H1 (cell line): Measurements from ENCODE around the gene AGPAT4. TPM values are rescaled to one million over a fixed set of nuclear protein-coding genes. Genes with fewer than 3 reads are reported as not detected.

Experiments
- CTCF ChIA-PET: fragments of 300-600 bp; sonication (Branson Sonifier 250); formaldehyde crosslinking; loops from one replicate; lab custom pipeline; 2021; ENCODE audit not compliant: partially characterized antibody; lab: Charles Lee
- POLR2A ChIA-PET: fragments of 300-600 bp; sonication (Branson Sonifier 250); formaldehyde crosslinking; loops from one replicate; lab custom pipeline; 2021; ENCODE audit warnings: inconsistent platforms; ENCODE audit not compliant: partially characterized antibody; lab: Charles Lee
- DNase-seq, 2 experiments: peaks; one replicate each; pipeline versions ENCODE4 v3.0.0 to v3.0.0-alpha.2; 2010 to 2022; ENCODE audit warnings: low spot score in 2 of 2, low read depth in 1 of 2, mixed read lengths in 1 of 2
- FAIRE-seq: peaks from 2 replicates; lab custom pipeline; 2011; peaks lifted over from hg19 to GRCh38; lab: Jason Lieb, UNC
- H2AFZ ChIP-seq: 2 replicates; pipeline ENCODE4 v1.8.1; 2012; ENCODE audit warnings: low read length, inconsistent platforms
- H2AK5ac ChIP-seq: 2 replicates; pipeline ENCODE4 v1.6.1; 2013; ENCODE audit warnings: low read depth, low read length
- H2BK120ac ChIP-seq: replicated peaks from 2 replicates; pipeline ENCODE3; 2013; ENCODE audit warnings: low read depth, low read length, inconsistent platforms
- H2BK12ac ChIP-seq: 2 replicates; pipeline ENCODE4 v1.6.1; 2013; ENCODE audit warnings: low read depth, low read length
- H2BK15ac ChIP-seq: 2 replicates; pipeline ENCODE4 v1.6.1; 2013; ENCODE audit warnings: low read length
- H2BK20ac ChIP-seq: 2 replicates; pipeline ENCODE4 v1.6.1; 2013; ENCODE audit warnings: low read length
- H2BK5ac ChIP-seq: 2 replicates; pipeline ENCODE4 v1.6.1; 2013; ENCODE audit warnings: low read depth, low read length
- H3K14ac ChIP-seq: 2 replicates; pipeline ENCODE4 v1.6.1; 2013; ENCODE audit warnings: inconsistent platforms; ENCODE audit not compliant: insufficient read length
- H3K18ac ChIP-seq: 2 replicates; pipeline ENCODE4 v1.6.1; 2013; ENCODE audit warnings: low read length; ENCODE audit errors: extremely low read depth
- H3K23ac ChIP-seq: 2 replicates; pipeline ENCODE4 v1.6.1; 2013; ENCODE audit warnings: inconsistent platforms; ENCODE audit not compliant: insufficient read length
- H3K23me2 ChIP-seq: 2 replicates; pipeline ENCODE4 v1.6.1; 2013; ENCODE audit warnings: low read depth, low read length
- H3K27ac ChIP-seq: 2 replicates; pipeline ENCODE4 v1.6.1; 2011; ENCODE audit warnings: low read depth, low read length, inconsistent platforms
- H3K27me3 ChIP-seq, 4 experiments: replicated peaks in 1 of 4; 1 replicate in 1 of 4; 2 replicates in 3 of 4; pipeline versions ENCODE4 v1.6.1 to v1.8.1; 2011 to 2013; ENCODE audit warnings: low read length in 3 of 4, mild to moderate bottlenecking in 3 of 4, inconsistent platforms in 2 of 4, mixed read lengths in 2 of 4, moderate library complexity in 1 of 4; ENCODE audit not compliant: control insufficient read depth in 3 of 4, insufficient read depth in 3 of 4; ENCODE audit errors: extremely low read depth in 1 of 4
- H3K36me3 ChIP-seq, 4 experiments: 2 replicates each; pipeline versions ENCODE4 v1.6.1 to v1.8.1; 2011 to 2013; ENCODE audit warnings: mild to moderate bottlenecking in 4 of 4, low read length in 3 of 4, moderate library complexity in 2 of 4, control low read depth in 1 of 4, inconsistent platforms in 1 of 4; ENCODE audit not compliant: insufficient read depth in 4 of 4, control insufficient read depth in 2 of 4
- H3K4ac ChIP-seq: replicated peaks from 2 replicates; pipeline ENCODE3; 2013; ENCODE audit warnings: low read length, low read depth, mixed read lengths, inconsistent platforms; ENCODE audit not compliant: insufficient read length
- H3K4me1 ChIP-seq, 4 experiments: replicated peaks in 1 of 4; 1 replicate in 1 of 4; 2 replicates in 3 of 4; pipeline versions ENCODE4 v1.6.1 to v1.8.1; 2011 to 2013; ENCODE audit warnings: low read length in 3 of 4, inconsistent platforms in 2 of 4, mixed read lengths in 1 of 4; ENCODE audit not compliant: insufficient read depth in 4 of 4, control insufficient read depth in 3 of 4
- H3K4me2 ChIP-seq, 2 experiments: 2 replicates each; pipeline versions ENCODE4 v1.6.1 to v1.8.1; 2011 to 2013; ENCODE audit warnings: low read depth in 2 of 2, low read length in 2 of 2, control low read depth in 1 of 2, inconsistent platforms in 1 of 2, mild to moderate bottlenecking in 1 of 2; ENCODE audit not compliant: insufficient read depth in 1 of 2
- H3K4me3 ChIP-seq, 4 experiments: fragments of 200-600, 300-600 bp in 1 of 4; sonication (generic), shearing (Covaris generic), sonication (Bioruptor Twin) in 1 of 4; 2 replicates each; pipeline versions ENCODE4 v1.5.1 to v1.8.1; 2011 to 2016; ENCODE audit warnings: low read length in 4 of 4, low read depth in 3 of 4, control low read depth in 2 of 4, inconsistent platforms in 2 of 4, mild to moderate bottlenecking in 2 of 4, mixed read lengths in 1 of 4, moderate library complexity in 1 of 4; ENCODE audit not compliant: insufficient read depth in 2 of 4; ENCODE audit errors: extremely low read depth in 1 of 4
- H3K56ac ChIP-seq: replicated peaks from 2 replicates; pipeline ENCODE3; 2013; ENCODE audit warnings: low read depth, mild to moderate bottlenecking, mixed read lengths, low read length, inconsistent platforms; ENCODE audit not compliant: insufficient read length
- H3K79me1 ChIP-seq: 2 replicates; pipeline ENCODE4 v1.6.1; 2013; ENCODE audit warnings: low read depth, low read length, control low read depth
- H3K79me2 ChIP-seq, 2 experiments: 2 replicates each; pipeline versions ENCODE4 v1.6.1 to v1.8.1; 2012 to 2013; ENCODE audit warnings: low read length in 2 of 2, mild to moderate bottlenecking in 2 of 2, inconsistent platforms in 1 of 2; ENCODE audit not compliant: insufficient read depth in 2 of 2, control insufficient read depth in 1 of 2
- H3K9ac ChIP-seq, 4 experiments: replicated peaks in 1 of 4; 1 replicate in 1 of 4; 2 replicates in 3 of 4; pipeline versions ENCODE4 v1.6.1 to v1.8.1; 2011 to 2013; ENCODE audit warnings: low read depth in 3 of 4, low read length in 3 of 4, control low read depth in 2 of 4, mild to moderate bottlenecking in 2 of 4, moderate library complexity in 2 of 4, inconsistent platforms in 1 of 4; ENCODE audit errors: extremely low read depth in 1 of 4
- H3K9me3 ChIP-seq, 2 experiments: 2 replicates each; pipeline versions ENCODE4 v1.6.1 to v1.8.1; 2012 to 2013; ENCODE audit warnings: mild to moderate bottlenecking in 2 of 2, moderate library complexity in 2 of 2, control low read depth in 1 of 2, inconsistent platforms in 1 of 2, low read depth in 1 of 2, low read length in 1 of 2, mixed read lengths in 1 of 2; ENCODE audit not compliant: insufficient read depth in 2 of 2
- H4K20me1 ChIP-seq, 2 experiments: replicated peaks in 1 of 2; 2 replicates each; pipeline versions ENCODE3 to v1.8.1; 2011 to 2013; ENCODE audit warnings: inconsistent platforms in 2 of 2, low read length in 2 of 2, mild to moderate bottlenecking in 1 of 2; ENCODE audit not compliant: insufficient read depth in 2 of 2, control insufficient read depth in 1 of 2
- H4K5ac ChIP-seq: 2 replicates; pipeline ENCODE4 v1.6.1; 2013; ENCODE audit warnings: low read length, low read depth, mixed read lengths, inconsistent platforms; ENCODE audit not compliant: insufficient read length
- H4K8ac ChIP-seq: 2 replicates; pipeline ENCODE4 v1.8.0; 2013; ENCODE audit warnings: mild to moderate bottlenecking, moderate library complexity, low read length, inconsistent platforms; ENCODE audit not compliant: insufficient read depth; ENCODE audit errors: extremely low read depth
- H4K91ac ChIP-seq: replicated peaks from 2 replicates; pipeline ENCODE3; 2013; ENCODE audit warnings: low read length, mixed read lengths, inconsistent platforms; ENCODE audit not compliant: insufficient read length
- EGR1 ChIP-seq: IDR thresholded peaks from 2 replicates; pipeline ENCODE4 v1.6.1; 2011; ENCODE audit warnings: low read depth, low read length, borderline replicate concordance
- HDAC6 ChIP-seq: IDR thresholded peaks from one replicate; pipeline ENCODE4 v1.7.1; 2012; ENCODE audit warnings: low read depth, mild to moderate bottlenecking, inconsistent platforms, low read length, moderate library complexity
- KDM4A ChIP-seq: IDR thresholded peaks from one replicate; pipeline ENCODE4 v1.7.1; 2012; ENCODE audit warnings: low read depth, mild to moderate bottlenecking, moderate library complexity, low read length, inconsistent platforms; ENCODE audit not compliant: severe bottlenecking
- POU5F1 ChIP-seq: IDR thresholded peaks from 2 replicates; pipeline ENCODE4 v1.6.1; 2011; ENCODE audit warnings: low read depth, mild to moderate bottlenecking, low read length, moderate library complexity
- TEAD4 ChIP-seq: IDR thresholded peaks from 2 replicates; pipeline ENCODE4 v1.6.1; 2012; ENCODE audit warnings: low read depth, low read length, inconsistent platforms, mixed read lengths
- WGBS, 2 experiments: shearing (Covaris generic) in 1 of 2; methylation state at CpG; one replicate each; pipeline versions ENCODE4 v1.1.6 to v1.1.7; 2013 to 2015; ENCODE audit warnings: low lambda C conversion rate in 2 of 2, mixed read lengths in 2 of 2, inconsistent platforms in 1 of 2, low coverage in 1 of 2, missing lambda C conversion rate in 1 of 2; ENCODE audit not compliant: insufficient replicate concordance in 2 of 2, insufficient coverage in 1 of 2, insufficient read length in 1 of 2; ENCODE audit errors: extremely low coverage in 1 of 2, missing lambda C conversion rate in 1 of 2; 5-methylcytosine and 5-hydroxymethylcytosine counted together
- polyA plus RNA-seq, 7 experiments: library from polyadenylated mRNA; depleted of rRNA in 3 of 7; stranded (reverse) in 5 of 7; unstranded in 2 of 7; fragments of >200 nt in 5 of 7; fragments of 200-250 nt in 2 of 7; gene quantifications; 1 replicate in 5 of 7; 2 replicates in 1 of 7; 4 replicates in 1 of 7; pipeline versions ENCODE4 v1.2.1 to v1.2.3, GENCODE V29; 2011 to 2013; ENCODE audit warnings: missing spikeins in 2 of 7, mixed read lengths in 2 of 7
- total RNA-seq: library from RNA; stranded (reverse); fragmentation: NEBNext Ultra II Directional; extraction: Animal tissue kit (Norgen Biotek cat#: 25700); gene quantifications from 2 replicates; pipeline ENCODE4 v1.2.1, GENCODE V29; 2021

AGPAT4 gene
- total and polyA plus RNA-seq, 2 of the 8 experiments (the other 6 are each of a cell fraction or from before 2014, with no cell fraction given) = 13.5 to 23.8 TPM

GRCh38 chr6:161085246-161085645 is 188.6 kb downstream of the AGPAT4 start:
- H3K4ac ChIP-seq = no peak overlapping the region
- H3K4me2 ChIP-seq = no peak overlapping the region
- H4K20me1 ChIP-seq = peaks cover 0 to under 1% of the 10 kb centered on the region in 2 experiments
- H3K9ac ChIP-seq = no peak overlapping the region
- H3K36me3 ChIP-seq = peaks cover 5 to 70% (median 45%) of the 10 kb centered on the region in 4 experiments
- H3K23ac ChIP-seq = no peak overlapping the region
- no peak overlapping the region for H2BK120ac ChIP-seq
- H3K4me1 ChIP-seq = no peaks in the 10 kb centered on the region
- no peak overlapping the region for H2AFZ ChIP-seq
- H3K27me3 ChIP-seq = no peaks in the 10 kb centered on the region
- H2BK12ac ChIP-seq = no peak overlapping the region
- no peaks in the 10 kb centered on the region for H3K79me2 ChIP-seq
- H3K4me3 ChIP-seq = no peak overlapping the region
- H3K9me3 ChIP-seq = no peaks in the 10 kb centered on the region
- no peak overlapping the region for H2BK15ac ChIP-seq
- H4K5ac ChIP-seq = no peak overlapping the region
- no peak overlapping the region for H2BK20ac ChIP-seq
- H4K8ac ChIP-seq = no peak overlapping the region
- no peak overlapping the region for H4K91ac ChIP-seq
- H3K23me2 ChIP-seq = no peaks in the 10 kb centered on the region; the same call in 1 of the 2 replicates
- FAIRE-seq (no peak), DNase-seq (no peak)
- no peak overlapping the region for H3K14ac ChIP-seq
- CTCF ChIA-PET = interaction anchor here (0.7 to 1.4 kb wide), 4 partner anchors 10 to 286 kb away, joined by 3 to 4 read pairs (median 3); no protein-coding TSS in a partner anchor
- H3K56ac ChIP-seq = no peak overlapping the region
- no peak overlapping the region for H3K27ac ChIP-seq
- 95% methylated on average over 5 of the region's 5 CpGs; no CpG with 5 or more reads in 1 of the 2 experiments for WGBS, 2 experiments
- no peak for TF ChIP-seq EGR1
- TF ChIP-seq HDAC6 = no peak
- no peak for TF ChIP-seq TEAD4
- TF ChIP-seq POU5F1 = no peak
- no peak for TF ChIP-seq KDM4A
- TF ChIP-seq, all 59 proteins: peak for 0
- H3K79me1 ChIP-seq = no peaks in the 10 kb centered on the region
- H2AK5ac ChIP-seq = no peak overlapping the region
- no peak overlapping the region for H3K18ac ChIP-seq
- POLR2A ChIA-PET = interaction anchor here (1.0 kb wide), 1 partner anchor 23 kb away, joined by 3 read pairs; no protein-coding TSS in a partner anchor
- no peak overlapping the region for H2BK5ac ChIP-seq
